Right cardiac atrium (tissue), 5 donors: ENCODE data around the gene PIGT. TPM values are rescaled to one million over a fixed set of nuclear protein-coding genes. Genes with fewer than 3 reads are reported as not detected.

Experiments used
- ATAC-seq, 2 donors: fragments of 200-7000 bp; cut with Tn5 transposase; one replicate each; pipeline versions ENCODE4 v1.8.0 to v1.9.1; 2020; ENCODE audit warnings: moderate library complexity in 2 of 2, mild to moderate bottlenecking in 1 of 2
- DNase-seq, 3 donors: peaks; one replicate each; pipeline ENCODE4 v3.0.0-alpha.2; 2020
- H3K27ac ChIP-seq: one replicate; pipeline ENCODE4 v1.5.1; 2013; ENCODE audit warnings: mild to moderate bottlenecking, low read length, control low read depth, moderate library complexity
- H3K27me3 ChIP-seq: one replicate; pipeline ENCODE4 v1.6.1; 2013; ENCODE audit not compliant: control insufficient read depth, insufficient read depth
- H3K4me1 ChIP-seq: one replicate; pipeline ENCODE4 v1.6.1; 2013; ENCODE audit warnings: low read length; ENCODE audit not compliant: control insufficient read depth, insufficient read depth
- H3K4me3 ChIP-seq: one replicate; pipeline ENCODE4 v1.5.1; 2013; ENCODE audit warnings: low read length, control low read depth
- H3K9me3 ChIP-seq: one replicate; pipeline ENCODE4 v1.6.1; 2013; ENCODE audit warnings: low read length; ENCODE audit not compliant: control insufficient read depth
- WGBS: extraction: QIAGEN DNeasy Blood & Tissue Kit; methylation state at CpG from one replicate; pipeline ENCODE4 v1.1.7; 2013; 5-methylcytosine and 5-hydroxymethylcytosine counted together
- intact Hi-C, 4 donors: fragments of 100-400 bp; cut with DNase I; formaldehyde crosslinking; loops; one replicate each; pipeline versions ENCODE4 v1.11.0 to v1.14.0; 2022 to 2023
- polyA plus RNA-seq: library from polyadenylated mRNA; stranded (reverse); fragments of 200-250 nt; gene quantifications from one replicate; pipeline ENCODE4 v1.2.3, GENCODE V29; 2013
- total RNA-seq, 4 donors: library from RNA; stranded (reverse); fragmentation: NEBNext Ultra II Directional; extraction: Animal tissue kit (Norgen Biotek cat#: 25700); gene quantifications; one replicate each; pipeline ENCODE4 v1.2.1, GENCODE V29; 2021
- donor health status: healthy with polysubstance abuse.
- donor health status: DM: no; HTN: yes; CAD: no.
- donor health status: DM: no; HTN: no; CAD: no.
- donor health status: DM: no; HTN: yes; CAD: no; lungs with severe emphysema.
- donor health status: DM: yes; HTN: yes; CAD: no.

The PIGT gene
- total and polyA plus RNA-seq, 5 donors: 116 to 140 (median 130) TPM

DNA sequence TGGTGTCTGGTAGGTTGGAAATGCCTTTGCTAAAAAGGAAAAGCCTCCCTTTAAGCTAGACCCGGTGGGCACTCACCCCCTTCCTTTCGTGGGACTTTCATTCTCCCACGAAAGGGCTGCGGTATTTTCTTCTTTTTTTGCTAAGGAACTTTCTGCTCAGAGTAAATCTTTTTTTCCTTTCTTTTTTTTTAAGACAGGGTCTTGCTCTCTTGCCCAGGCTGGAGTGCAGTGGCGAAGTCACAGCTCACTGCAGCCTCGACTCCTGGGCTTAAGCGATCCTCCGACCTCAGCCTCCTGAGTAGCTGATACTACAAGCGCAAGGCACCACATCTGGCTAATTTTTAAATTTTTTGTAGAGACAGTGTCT, 41.9 kb upstream of the PIGT start:
- ATAC-seq (no peak), DNase-seq (no peak)
- Histone ChIP-seq H3K27me3 (no peaks in the 10 kb centered on the region), H3K4me1 (no peaks in the 10 kb centered on the region), H3K4me3 (peak overlapping the region; percentile 72), H3K9me3 (no peaks in the 10 kb centered on the region), H3K27ac (no peak overlapping the region)
- WGBS: 65% methylated on average over 9 of the region's 9 CpGs
- intact Hi-C loops: loop anchor here in 3 of 4 donors (2.0 to 10.0 kb wide), 3 partner anchors 61 to 63 kb away; no protein-coding TSS in a partner anchor

DNA sequence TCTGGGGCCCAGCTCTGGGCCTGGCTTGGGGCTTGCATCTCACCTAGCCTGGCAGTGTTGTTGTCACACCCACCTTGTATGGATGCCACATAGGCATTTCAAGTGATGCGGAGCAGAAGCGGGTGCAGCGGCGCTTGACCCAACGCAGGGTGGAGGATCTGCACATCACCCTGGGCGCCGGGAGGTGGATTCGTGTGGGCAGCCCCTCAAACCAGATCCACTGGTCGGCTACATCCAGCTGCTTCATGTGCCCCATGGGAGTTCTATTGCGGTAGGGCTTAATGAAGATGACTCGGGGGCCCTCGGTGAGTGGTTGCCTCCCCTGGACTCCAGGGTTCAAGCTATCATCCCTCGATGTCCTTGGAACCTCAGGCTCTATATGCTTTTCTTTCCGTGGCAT, 41.0 kb upstream of the PIGT start:
- Histone ChIP-seq H3K9me3 (no peaks in the 10 kb centered on the region), H3K27ac (no peak overlapping the region), H3K4me1 (no peaks in the 10 kb centered on the region), H3K4me3 (no peak overlapping the region), H3K27me3 (no peaks in the 10 kb centered on the region)
- no peak for ATAC-seq
- intact Hi-C loops: loop anchor here (2.0 to 10.0 kb wide), 3 partner anchors 60 to 62 kb away; no protein-coding TSS in a partner anchor
- 94% methylated on average over 14 of the region's 14 CpGs for WGBS
- no peak for DNase-seq

DNA sequence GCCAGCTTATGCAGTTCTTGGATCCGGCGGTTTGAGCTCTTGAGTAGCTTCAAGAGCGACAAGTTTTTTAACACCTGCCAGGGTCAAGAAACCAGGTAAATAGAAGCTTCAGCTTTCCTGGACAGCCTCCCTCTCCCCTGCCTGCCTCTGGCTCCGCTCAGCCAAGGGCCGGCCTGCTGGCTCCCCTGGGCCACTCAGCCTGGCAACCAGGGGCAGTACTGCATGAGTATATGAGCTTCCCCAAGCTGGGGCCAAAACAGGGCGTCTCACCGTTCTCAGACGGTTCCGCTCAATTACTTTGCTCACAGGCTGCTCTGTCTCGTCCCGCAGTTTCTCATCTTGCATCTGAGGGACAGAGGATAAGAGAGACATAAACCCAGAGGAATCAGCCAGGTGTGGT, 38.7 kb upstream of the PIGT start:
- Histone ChIP-seq H3K4me1 (no peaks in the 10 kb centered on the region), H3K27ac (no peak overlapping the region), H3K4me3 (no peak overlapping the region), H3K9me3 (no peaks in the 10 kb centered on the region), H3K27me3 (no peaks in the 10 kb centered on the region)
- no peak for DNase-seq
- ATAC-seq: no peak
- intact Hi-C loops: loop anchor here in 2 of 4 donors (5.0 to 10.0 kb wide), 2 partner anchors 58 to 60 kb away; no protein-coding TSS in a partner anchor
- WGBS: 87% methylated on average over 11 of the region's 11 CpGs

DNA sequence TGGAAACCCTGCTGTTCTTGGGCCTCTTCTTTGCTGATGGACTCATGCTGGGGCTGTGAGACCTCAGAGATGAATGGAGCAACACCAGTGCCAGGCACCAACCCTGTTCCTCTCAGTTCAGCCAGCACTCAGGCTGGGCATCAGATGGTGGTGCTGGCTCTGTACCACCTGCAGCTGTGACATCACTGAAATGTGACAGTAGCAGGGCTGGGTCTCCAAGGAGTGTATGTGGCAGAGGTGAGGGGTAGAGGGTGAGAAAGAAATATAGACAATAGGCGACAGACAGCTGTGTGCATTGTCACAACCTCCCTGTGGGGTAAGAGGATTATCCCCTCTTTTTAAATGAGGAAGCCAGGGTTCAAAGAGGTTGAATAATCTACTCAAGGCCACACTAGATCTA, 37.8 kb upstream of the PIGT start, which contains the start of gene TP53TG5:
TSS of gene TP53TG5 (minus strand) at position 135 of the 400 bp plus-strand sequence. CDS start at position 46, 89 bp downstream.
- H3K4me1 ChIP-seq: no peaks in the 10 kb centered on the region
- H3K4me3 ChIP-seq: no peak within 1 kb of the TSS
- no peak within 1 kb of the TSS for H3K27ac ChIP-seq
- WGBS: 85% methylated on average over 1 of the region's 1 CpG
- DNase-seq: no peak
- H3K27me3 ChIP-seq: no peaks in the 10 kb centered on the region
- ATAC-seq: no peak
- no peaks in the 10 kb centered on the region for H3K9me3 ChIP-seq
- intact Hi-C loops: loop anchor here in 2 of 4 donors (5.0 to 10.0 kb wide), 2 partner anchors 57 to 59 kb away; no protein-coding TSS in a partner anchor

DNA sequence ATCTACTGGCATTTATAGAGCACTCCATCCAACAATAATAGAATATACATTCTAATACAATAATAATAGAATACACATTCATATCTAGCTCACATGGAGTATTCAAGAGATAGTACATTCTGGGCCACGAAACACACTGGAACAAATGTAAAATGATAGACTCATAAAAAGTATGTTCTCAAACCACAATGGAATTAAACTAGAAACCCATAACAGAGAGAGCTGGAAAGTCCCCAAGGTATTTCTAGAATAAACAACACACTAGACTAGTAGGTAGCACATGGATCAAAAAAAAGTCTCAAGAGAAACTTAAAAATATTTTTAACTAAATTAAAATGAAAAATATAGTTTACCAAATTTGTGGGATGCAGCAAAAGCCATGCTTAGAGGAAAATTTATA, 28.7 kb upstream of the PIGT start:
- intact Hi-C loops: no loop called here
- DNase-seq (no peak), ATAC-seq (no peak)
- Histone ChIP-seq H3K4me1 (no peaks in the 10 kb centered on the region), H3K27me3 (no peaks in the 10 kb centered on the region), H3K27ac (no peak overlapping the region), H3K4me3 (no peak overlapping the region), H3K9me3 (no peaks in the 10 kb centered on the region)
- 87% methylated on average over 1 of the region's 1 CpG for WGBS

DNA sequence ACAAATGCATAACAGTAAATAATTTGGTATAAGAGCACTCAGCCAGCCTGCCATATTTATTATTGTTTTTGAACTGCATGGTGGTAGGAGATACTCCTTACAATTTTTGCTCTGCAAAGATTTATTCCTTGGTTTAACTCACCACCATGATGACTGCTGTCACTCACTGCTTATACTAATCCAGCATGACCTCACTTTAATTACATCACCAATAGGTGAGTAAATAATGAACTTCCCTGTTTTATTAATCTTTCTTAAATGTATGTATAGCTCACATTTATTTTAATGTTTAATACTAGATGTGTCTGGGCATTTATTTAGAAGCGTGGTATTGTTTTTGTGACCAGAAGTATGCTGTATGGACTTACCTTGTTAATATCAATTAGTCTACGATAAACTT, 25.0 kb upstream of the PIGT start:
- H3K4me1 ChIP-seq: no peaks in the 10 kb centered on the region
- no peak overlapping the region for H3K4me3 ChIP-seq
- ATAC-seq (no peak), DNase-seq (no peak)
- intact Hi-C loops: no loop called here
- WGBS: 95% methylated on average over 2 of the region's 2 CpGs
- no peak overlapping the region for H3K27ac ChIP-seq
- no peaks in the 10 kb centered on the region for H3K27me3 ChIP-seq
- H3K9me3 ChIP-seq: no peaks in the 10 kb centered on the region

DNA sequence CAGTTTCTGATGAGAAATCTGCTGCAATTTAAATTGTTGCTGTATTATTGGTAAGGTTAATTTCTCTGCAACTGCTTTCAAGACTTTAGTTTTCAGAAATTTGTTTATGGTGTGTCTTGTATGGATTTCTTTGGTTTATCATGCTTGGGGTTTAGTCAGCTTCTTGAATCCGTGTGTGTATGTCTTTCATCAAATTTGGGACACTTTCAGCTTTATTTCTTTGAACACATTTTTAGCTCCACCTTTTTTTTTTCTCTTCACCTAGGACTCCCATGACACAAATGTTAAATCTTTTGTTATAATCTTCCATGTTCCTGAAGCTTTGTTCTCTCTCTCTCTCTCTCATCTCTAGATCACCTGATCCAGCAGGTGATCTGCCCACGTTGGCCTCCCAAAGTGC, 24.4 kb upstream of the PIGT start:
- 64% methylated on average over 2 of the region's 2 CpGs for WGBS
- intact Hi-C loops: no loop called here
- Histone ChIP-seq H3K9me3 (no peaks in the 10 kb centered on the region), H3K27me3 (no peaks in the 10 kb centered on the region), H3K4me3 (no peak overlapping the region), H3K4me1 (no peaks in the 10 kb centered on the region), H3K27ac (no peak overlapping the region)
- DNase-seq (no peak), ATAC-seq (no peak)

DNA sequence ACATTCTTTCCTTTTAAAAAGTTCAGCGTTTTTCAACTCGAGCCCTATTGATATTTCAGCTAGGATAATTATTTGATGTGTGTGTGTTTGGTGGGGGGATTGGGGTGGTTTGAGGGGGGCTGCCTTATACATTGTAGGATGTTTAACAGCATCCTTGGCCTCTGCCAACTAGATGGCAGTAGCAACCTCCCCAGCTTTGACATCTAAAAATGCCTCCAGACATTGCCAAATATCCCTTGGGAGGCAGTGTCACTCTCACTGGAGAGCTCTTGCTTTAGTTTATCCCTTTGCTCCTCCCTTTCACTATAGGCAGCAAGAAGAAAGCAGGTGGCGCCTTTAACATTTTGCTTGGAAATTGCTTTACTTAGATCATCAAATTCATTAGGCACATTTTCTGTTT, 23.2 kb upstream of the PIGT start:
- no peak for ATAC-seq
- H3K27me3 ChIP-seq: no peaks in the 10 kb centered on the region
- no peaks in the 10 kb centered on the region for H3K4me1 ChIP-seq
- DNase-seq: no peak
- WGBS: 81% methylated on average over 3 of the region's 3 CpGs
- no peaks in the 10 kb centered on the region for H3K9me3 ChIP-seq
- no peak overlapping the region for H3K27ac ChIP-seq
- intact Hi-C loops: no loop called here
- H3K4me3 ChIP-seq: no peak overlapping the region

DNA sequence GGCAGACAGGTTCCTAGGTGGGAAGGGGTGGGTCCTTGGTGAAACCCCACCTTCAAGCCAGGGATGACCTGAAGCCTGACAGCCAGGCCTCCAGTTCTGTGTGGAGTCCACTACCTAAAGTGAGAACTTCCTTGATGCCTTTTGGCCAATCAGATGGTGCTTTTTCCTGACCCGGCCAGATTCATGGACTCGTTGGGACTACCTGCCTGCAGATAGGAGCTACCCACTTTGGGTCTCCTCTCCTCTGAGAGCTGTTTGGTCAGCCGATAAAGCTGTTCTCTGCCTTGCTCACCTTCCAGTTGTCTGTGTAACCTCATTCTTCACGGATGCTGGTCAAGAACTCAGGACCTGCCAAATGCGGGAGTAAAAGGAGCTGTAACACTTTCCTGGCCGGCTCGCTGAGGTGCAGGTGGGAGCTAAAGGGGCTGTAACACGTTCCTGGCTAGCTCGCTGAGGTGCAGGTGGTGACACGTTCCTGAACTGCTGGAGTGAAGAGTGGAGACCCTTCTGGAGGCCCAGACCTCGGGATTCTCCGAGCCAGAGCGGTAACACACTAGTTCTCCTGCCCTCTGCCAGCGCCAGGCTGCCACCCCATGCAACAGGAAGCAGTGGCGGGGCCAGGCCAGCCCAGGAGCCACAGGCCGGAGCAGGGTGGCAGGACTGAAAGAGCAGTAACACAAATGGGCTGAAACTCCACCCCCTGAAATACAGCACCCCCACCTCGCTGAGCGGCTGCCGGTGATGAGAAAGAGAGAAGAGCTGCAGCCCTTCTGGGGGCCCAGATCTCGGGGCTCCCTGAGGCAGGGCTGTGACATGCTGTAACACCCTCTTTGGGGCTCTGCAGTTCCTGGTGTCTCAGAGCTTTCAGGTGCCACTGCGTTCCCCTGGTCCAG, 21.5 kb upstream of the PIGT start:
- ATAC-seq (peak in 1 of 2 donors; percentile 13), DNase-seq (no peak)
- intact Hi-C loops: no loop called here
- 83% methylated on average over 21 of the region's 21 CpGs for WGBS
- H3K4me1 ChIP-seq: no peaks in the 10 kb centered on the region
- H3K4me3 ChIP-seq: no peak overlapping the region
- no peaks in the 10 kb centered on the region for H3K27me3 ChIP-seq
- H3K27ac ChIP-seq: no peak overlapping the region
- no peaks in the 10 kb centered on the region for H3K9me3 ChIP-seq

DNA sequence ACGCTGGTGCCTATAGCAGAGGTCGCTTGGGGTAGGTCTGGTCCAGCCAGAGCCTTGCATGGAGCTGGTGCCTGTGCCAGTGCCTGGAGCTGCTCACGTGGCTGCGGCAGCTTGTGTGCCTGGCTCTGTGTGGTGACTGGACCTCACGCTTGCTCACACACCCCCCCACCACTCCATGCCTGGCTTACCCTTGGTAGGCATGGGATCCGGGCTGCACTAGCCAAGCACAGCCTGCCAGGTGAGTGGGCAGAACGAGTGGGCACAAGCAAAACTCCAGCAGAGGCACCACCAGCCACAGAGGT, 20.9 kb upstream of the PIGT start:
- intact Hi-C loops: no loop called here
- Histone ChIP-seq H3K27ac (no peak overlapping the region), H3K9me3 (no peaks in the 10 kb centered on the region), H3K27me3 (no peaks in the 10 kb centered on the region), H3K4me1 (no peaks in the 10 kb centered on the region), H3K4me3 (no peak overlapping the region)
- DNase-seq (no peak), ATAC-seq (peak in 1 of 2 donors; percentile 26)
- WGBS: 88% methylated on average over 7 of the region's 7 CpGs

DNA sequence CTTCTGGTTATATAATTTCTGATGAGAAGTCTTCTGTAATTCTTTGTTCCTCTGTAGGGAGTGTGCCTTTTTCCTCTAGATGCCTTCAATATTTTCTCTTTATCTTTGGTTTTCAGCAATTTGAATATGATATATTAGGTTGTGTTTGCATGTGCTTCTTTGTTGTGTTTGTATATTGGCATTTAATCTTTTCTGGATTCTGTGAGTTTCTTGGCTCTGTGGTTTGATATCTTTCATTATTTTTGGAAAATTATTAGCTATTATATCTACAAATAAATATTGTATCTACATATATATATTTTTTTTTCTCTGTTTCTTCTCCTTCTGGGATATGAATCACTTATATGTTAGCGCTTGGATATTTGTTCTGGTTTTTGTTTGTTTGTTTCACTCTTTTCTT, 16.9 kb upstream of the PIGT start:
- no peaks in the 10 kb centered on the region for H3K9me3 ChIP-seq
- intact Hi-C loops: no loop called here
- DNase-seq (no peak), ATAC-seq (no peak)
- H3K27ac ChIP-seq: no peak overlapping the region
- no peak overlapping the region for H3K4me3 ChIP-seq
- H3K27me3 ChIP-seq: no peaks in the 10 kb centered on the region
- 100% methylated on average over 1 of the region's 1 CpG for WGBS
- H3K4me1 ChIP-seq: no peaks in the 10 kb centered on the region
